ENCODE data around the gene RNF111. TPM values are rescaled to one million over a fixed set of nuclear protein-coding genes. Genes with fewer than 3 reads are reported as not detected.

Gene RNF111
- polyA plus RNA-seq, 2 of the 4 experiments (the other 2 are of a cell fraction), result 25.0 to 42.7 TPM

- TF ChIP-seq NR3C1 (IDR thresholded peaks at IDR 0.05) (no peak), ZC3H11A (IDR thresholded peaks at IDR 0.05) (no peak), FOSL2 (IDR thresholded peaks at IDR 0.05) (no peak), FOSL2 (CRISPR knock-in tag; IDR thresholded peaks at IDR 0.05) (no peak), CBX8 (IDR thresholded peaks at IDR 0.05) (no peak), KDM5A (IDR thresholded peaks at IDR 0.05) (no peak), CTCF (IDR thresholded peaks at IDR 0.05) (no peak), E2F6 (IDR thresholded peaks at IDR 0.05; ENCODE audit: borderline replicate concordance, low read depth) (no peak)
Measured at GRCh38 chr15:59039225-59039624, 51.8 kb downstream of the RNF111 start (continued).

- CTCF ChIA-PET, result interaction anchor here (1.0 kb wide), 1 partner anchor 53 kb away, joined by 4 read pairs; no protein-coding TSS in a partner anchor
- WGBS (ENCODE audit: missing lambda C conversion rate), result 91% methylated on average over 6 of the region's 6 CpGs
Measured at GRCh38 chr15:59042041-59042440, 54.6 kb downstream of the RNF111 start.

More at GRCh38 chr15:59042041-59042440, 54.6 kb downstream of the RNF111 start:
- POLR2A ChIA-PET, result no interaction called here
- FAIRE-seq (no peak), DNase-seq (ENCODE audit: low read depth in 1 of 2, low spot score in 1 of 2) (no peak), ATAC-seq (no peak)
- H3K4me1 ChIP-seq, result no peaks in the 10 kb centered on the region
- H3K27ac ChIP-seq, result no peak overlapping the region
- TF ChIP-seq CHD2 (IDR thresholded peaks at IDR 0.05; ENCODE audit: low read length, partially characterized antibody) (no peak), NFE2L2 (conservative IDR thresholded peaks at IDR 0.05; ENCODE audit: low read length) (no peak), HES2 (IDR thresholded peaks at IDR 0.05) (no peak), HMGXB4 (CRISPR knock-in tag; IDR thresholded peaks at IDR 0.05; ENCODE audit: borderline replicate concordance) (no peak), BCL3 (IDR thresholded peaks at IDR 0.05) (no peak), SMC3 (IDR thresholded peaks at IDR 0.05) (no peak), ELK1 (IDR thresholded peaks at IDR 0.05; ENCODE audit: low read depth, low read length) (no peak), KDM1A (IDR thresholded peaks at IDR 0.05; ENCODE audit: low read depth) (no peak), TP53 (CRISPR knock-in tag; IDR thresholded peaks at IDR 0.05) (no peak), MAX (IDR thresholded peaks at IDR 0.05) (no peak), GATA3 (IDR thresholded peaks at IDR 0.05; ENCODE audit: borderline replicate concordance) (no peak), EHF (CRISPR knock-in tag; IDR thresholded peaks at IDR 0.05) (no peak), HOXB5 (CRISPR knock-in tag; IDR thresholded peaks at IDR 0.05) (no peak), MAFK (IDR thresholded peaks at IDR 0.05; ENCODE audit: partially characterized antibody) (no peak), BHLHE40 (IDR thresholded peaks at IDR 0.05; ENCODE audit: low read depth, low read length) (no peak), ATOH8 (CRISPR knock-in tag; IDR thresholded peaks at IDR 0.05; ENCODE audit: low read depth) (no peak), RCOR1 (IDR thresholded peaks at IDR 0.05; ENCODE audit: low read depth, low read length) (no peak), POLR2A (IDR thresholded peaks at IDR 0.05; ENCODE audit: low read length) (no peak)
- H3K9me3 ChIP-seq, result no peaks in the 10 kb centered on the region
- H3K4me2 ChIP-seq, result no peak overlapping the region
- no peak overlapping the region for H3K4me3 ChIP-seq
